Activated naive CD8-positive, alpha-beta T cell treated with anti-CD3 and anti-CD28 coated beads, Interleukin-2, amount 50 U/mL, for 24 hours (primary cell): ENCODE data around the gene PIBF1.

ENCODE experiments used
- ATAC-seq: fragments of 150-1000 bp; cut with Tn5 transposase; one replicate; pipeline ENCODE4 v1.10.0; 2021
- DNase-seq: peaks from one replicate; pipeline ENCODE4 v3.0.0; 2021
- H3K27ac Mint-ChIP-seq: one replicate; pipeline ENCODE4 v1.8.0; 2021; ENCODE audit warnings: mild to moderate bottlenecking, mixed read lengths
- H3K27me3 Mint-ChIP-seq: one replicate; pipeline ENCODE4 v1.8.0; 2021; ENCODE audit warnings: mixed read lengths
- H3K36me3 Mint-ChIP-seq: one replicate; pipeline ENCODE4 v1.8.0; 2021; ENCODE audit warnings: low read depth, mixed read lengths
- H3K4me1 Mint-ChIP-seq: one replicate; pipeline ENCODE4 v1.8.0; 2021; ENCODE audit warnings: mixed read lengths
- H3K4me3 Mint-ChIP-seq: one replicate; pipeline ENCODE4 v1.8.0; 2021; ENCODE audit warnings: mild to moderate bottlenecking, moderate library complexity, mixed read lengths
- H3K9me3 Mint-ChIP-seq: one replicate; pipeline ENCODE4 v1.8.0; 2021; ENCODE audit warnings: mixed read lengths

Gene PIBF1

DNA sequence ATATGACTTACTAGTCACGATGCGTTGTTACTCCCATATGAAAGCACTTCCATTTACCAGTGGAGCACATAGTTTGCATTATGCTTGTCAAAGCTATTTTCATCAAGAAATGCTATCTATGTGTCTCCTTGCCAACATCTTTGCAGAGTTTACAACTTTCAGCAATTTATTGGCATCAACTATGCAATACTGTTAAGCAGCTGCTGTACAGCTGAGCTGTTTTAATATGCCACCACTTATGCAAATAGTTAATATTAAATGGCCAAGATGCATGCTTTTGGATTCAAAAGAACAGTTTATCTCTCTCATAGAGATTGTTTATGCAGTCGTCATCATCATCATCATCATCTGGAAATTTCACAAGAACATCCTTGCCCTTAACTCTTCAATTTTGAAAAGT is 209.0 kb downstream of the PIBF1 start:
- Mint-ChIP-seq H3K36me3 (peaks cover 8% of the 10 kb centered on the region), H3K4me3 (no peak overlapping the region), H3K9me3 (no peaks in the 10 kb centered on the region), H3K27ac (no peak overlapping the region), H3K4me1 (no peaks in the 10 kb centered on the region), H3K27me3 (no peaks in the 10 kb centered on the region)
- no peak for DNase-seq
- ATAC-seq = no peak

DNA sequence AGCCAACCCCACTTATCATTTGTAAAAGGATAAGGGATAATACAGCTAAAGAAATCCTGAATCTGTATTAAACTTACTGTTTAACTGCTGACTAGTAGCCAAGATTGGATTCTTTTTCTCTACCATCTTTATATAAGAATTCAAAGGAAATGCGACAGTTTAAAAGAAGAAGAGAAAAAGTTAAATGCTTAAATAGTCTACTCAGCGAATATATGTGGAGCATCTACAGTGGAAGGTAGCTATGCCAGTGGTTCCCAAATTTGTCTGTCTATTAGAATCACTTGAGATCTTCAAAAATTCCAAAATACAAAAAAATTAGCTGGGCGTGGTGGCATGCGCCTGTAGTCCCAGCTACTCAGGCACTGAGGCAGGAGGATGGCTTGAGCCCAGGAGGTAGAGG is 216.1 kb downstream of the PIBF1 start:
- H3K4me1 Mint-ChIP-seq = peaks cover 9% of the 10 kb centered on the region
- H3K36me3 Mint-ChIP-seq = peaks cover 10% of the 10 kb centered on the region

DNA sequence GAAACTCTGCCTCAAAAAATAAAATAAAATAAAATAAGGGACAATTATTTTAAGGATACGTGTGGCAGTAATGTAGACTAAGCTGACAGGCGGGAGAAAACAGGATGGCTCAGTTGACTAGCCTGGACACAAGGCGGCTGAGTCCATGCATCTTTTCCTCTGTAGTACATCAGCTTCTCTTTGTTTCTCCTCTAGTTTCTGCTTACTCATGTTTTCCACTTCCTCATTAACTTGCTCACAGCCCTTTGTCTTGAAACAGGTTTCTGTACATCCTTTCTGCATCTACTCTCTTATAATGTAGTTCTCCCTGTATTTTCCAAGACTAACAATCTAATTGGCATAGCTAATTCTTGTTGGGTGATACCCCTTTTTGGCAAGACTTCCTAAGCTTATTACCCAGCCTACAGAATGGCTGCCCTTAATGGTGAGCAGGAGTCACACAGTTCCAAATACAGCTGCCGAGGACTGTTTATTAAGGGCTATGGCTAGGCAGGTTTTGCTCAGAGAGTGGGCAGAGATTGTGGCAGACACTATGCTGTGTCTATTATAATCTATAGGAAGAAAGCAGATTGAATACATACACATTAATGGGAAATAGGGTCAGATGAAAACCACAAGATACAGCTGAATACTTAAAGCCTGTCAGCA is 218.2 kb downstream of the PIBF1 start:
- H3K4me1 Mint-ChIP-seq = peaks cover 9% of the 10 kb centered on the region
- H3K27me3 Mint-ChIP-seq = no peaks in the 10 kb centered on the region
- DNase-seq (no peak), ATAC-seq (peak; percentile 76)
- peak overlapping the region; percentile 39 for H3K27ac Mint-ChIP-seq
- no peak overlapping the region for H3K4me3 Mint-ChIP-seq
- no peaks in the 10 kb centered on the region for H3K9me3 Mint-ChIP-seq
- H3K36me3 Mint-ChIP-seq = peaks cover 16% of the 10 kb centered on the region

More for the DNA sequence above, 216.1 kb downstream of the PIBF1 start:
- no peaks in the 10 kb centered on the region for H3K9me3 Mint-ChIP-seq
- no peaks in the 10 kb centered on the region for H3K27me3 Mint-ChIP-seq
- DNase-seq (no peak), ATAC-seq (no peak)
- H3K4me3 Mint-ChIP-seq = no peak overlapping the region
- H3K27ac Mint-ChIP-seq = no peak overlapping the region

GRCh38 chr13:73001971-73002370 is 220.0 kb downstream of the PIBF1 start:
- Mint-ChIP-seq H3K36me3 (peaks cover 19% of the 10 kb centered on the region), H3K27me3 (no peaks in the 10 kb centered on the region), H3K4me3 (no peak overlapping the region), H3K27ac (no peak overlapping the region), H3K9me3 (no peaks in the 10 kb centered on the region), H3K4me1 (peaks cover 9% of the 10 kb centered on the region)
- no peak for ATAC-seq
- DNase-seq = no peak

DNA sequence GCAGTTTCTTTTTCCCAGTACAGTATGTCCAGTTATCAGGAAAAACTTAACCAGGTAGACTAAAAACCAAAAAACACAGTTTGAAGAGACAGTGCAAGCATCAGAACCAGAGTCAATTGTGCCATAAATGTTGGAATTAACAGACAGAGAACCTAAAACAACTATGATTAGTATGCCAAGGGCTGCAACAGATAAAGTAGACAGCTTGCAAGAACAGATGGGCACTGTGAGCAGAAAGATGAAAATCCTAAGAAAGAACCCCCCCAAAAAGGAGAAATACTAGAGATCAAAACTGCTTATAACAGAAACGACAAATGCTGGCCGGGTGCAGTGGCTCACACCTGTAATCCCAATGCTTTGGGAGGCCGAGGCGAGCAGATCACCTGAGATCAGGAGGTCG is 229.8 kb downstream of the PIBF1 start:
- Mint-ChIP-seq H3K4me3 (no peak overlapping the region), H3K36me3 (peaks cover 33% of the 10 kb centered on the region), H3K27me3 (no peaks in the 10 kb centered on the region), H3K27ac (no peak overlapping the region), H3K4me1 (no peaks in the 10 kb centered on the region), H3K9me3 (no peaks in the 10 kb centered on the region)
- no peak for ATAC-seq
- no peak for DNase-seq

GRCh38 chr13:73015805-73016204 is 233.9 kb downstream of the PIBF1 start:
- Mint-ChIP-seq H3K9me3 (no peaks in the 10 kb centered on the region), H3K4me3 (no peak overlapping the region), H3K27me3 (no peaks in the 10 kb centered on the region), H3K4me1 (no peaks in the 10 kb centered on the region), H3K27ac (no peak overlapping the region), H3K36me3 (peaks cover 29% of the 10 kb centered on the region)
- no peak for DNase-seq
- no peak for ATAC-seq

- Mint-ChIP-seq H3K36me3 (peaks cover 17% of the 10 kb centered on the region), H3K9me3 (no peaks in the 10 kb centered on the region), H3K27me3 (no peaks in the 10 kb centered on the region), H3K27ac (no peak overlapping the region), H3K4me3 (no peak overlapping the region), H3K4me1 (no peaks in the 10 kb centered on the region)
- no peak for DNase-seq
- no peak for ATAC-seq
Observed at GRCh38 chr13:73018336-73018735, 236.4 kb downstream of the PIBF1 start.

DNA sequence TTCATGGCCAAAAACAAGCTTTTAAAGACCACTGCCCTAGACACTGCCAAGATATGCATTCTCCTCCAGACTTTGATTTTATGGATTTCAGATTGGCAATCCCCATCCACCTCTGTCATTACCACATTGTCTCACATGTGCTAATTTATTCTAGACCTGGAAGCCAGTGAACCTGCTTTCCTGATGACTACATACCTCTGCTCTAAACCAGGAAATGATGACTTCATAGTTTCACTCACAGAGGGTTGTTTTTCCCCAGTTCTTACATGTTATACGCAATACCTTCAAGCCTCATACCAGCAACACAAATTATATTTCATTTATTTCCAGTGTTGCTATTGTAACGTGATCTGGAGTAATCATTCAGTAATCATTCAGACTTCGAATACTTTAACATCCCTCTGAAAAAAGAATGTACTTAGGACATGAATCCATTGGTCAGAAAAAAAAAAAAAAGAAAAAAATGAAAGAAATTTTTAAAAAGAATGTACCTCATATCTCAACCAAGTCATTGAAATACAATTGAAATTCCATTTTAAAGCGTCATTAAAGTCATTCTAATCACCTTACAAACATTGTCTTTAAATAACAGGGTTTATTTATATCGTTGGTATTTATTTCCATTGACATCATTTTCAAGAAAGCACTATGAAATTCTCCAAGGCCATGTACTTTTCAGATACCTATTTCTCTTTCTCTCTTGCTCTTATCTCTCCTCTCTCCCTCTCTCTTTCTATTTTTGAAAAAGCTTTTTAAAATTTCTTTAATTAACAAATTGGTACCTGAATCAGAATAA is 243.5 kb downstream of the PIBF1 start:
- DNase-seq (no peak), ATAC-seq (peak; percentile 84)
- H3K36me3 Mint-ChIP-seq = peaks cover 2% of the 10 kb centered on the region
- H3K27ac Mint-ChIP-seq = no peak overlapping the region
- H3K9me3 Mint-ChIP-seq = no peaks in the 10 kb centered on the region
- H3K4me3 Mint-ChIP-seq = no peak overlapping the region
- no peaks in the 10 kb centered on the region for H3K27me3 Mint-ChIP-seq
- peaks cover 5% of the 10 kb centered on the region for H3K4me1 Mint-ChIP-seq

GRCh38 chr13:73034901-73035300 is 253.0 kb downstream of the PIBF1 start:
- Mint-ChIP-seq H3K4me1 (no peaks in the 10 kb centered on the region), H3K27ac (no peak overlapping the region), H3K9me3 (no peaks in the 10 kb centered on the region), H3K27me3 (no peaks in the 10 kb centered on the region), H3K4me3 (no peak overlapping the region), H3K36me3 (no peaks in the 10 kb centered on the region)
- DNase-seq (no peak), ATAC-seq (no peak)

- Mint-ChIP-seq H3K27ac (no peak overlapping the region), H3K36me3 (no peaks in the 10 kb centered on the region), H3K4me3 (no peak overlapping the region), H3K9me3 (no peaks in the 10 kb centered on the region), H3K4me1 (no peaks in the 10 kb centered on the region), H3K27me3 (no peaks in the 10 kb centered on the region)
- DNase-seq = no peak
- ATAC-seq = no peak
Observed at GRCh38 chr13:73035660-73036059, 253.7 kb downstream of the PIBF1 start.

DNA sequence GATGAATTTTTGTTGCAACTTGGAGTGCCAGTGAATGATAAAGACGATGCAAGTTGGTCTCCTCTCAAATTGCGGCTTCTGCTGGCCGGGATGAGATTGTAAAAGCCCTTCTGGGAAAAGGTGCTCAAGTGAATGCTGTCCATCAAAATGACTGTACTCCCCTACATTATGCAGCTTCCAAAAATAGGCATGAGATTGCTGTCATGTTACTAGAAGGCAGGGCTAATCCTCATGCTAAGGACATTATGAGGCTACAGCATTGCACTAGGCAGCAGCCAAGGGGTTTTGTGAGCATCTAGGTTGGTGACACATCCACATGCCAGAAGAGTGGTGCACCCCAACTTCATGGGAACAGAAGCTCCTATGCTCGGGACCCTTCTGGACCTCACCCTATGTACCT is 254.6 kb downstream of the PIBF1 start:
- DNase-seq = no peak
- H3K4me3 Mint-ChIP-seq = no peak overlapping the region
- no peak for ATAC-seq
- H3K27ac Mint-ChIP-seq = no peak overlapping the region
- H3K36me3 Mint-ChIP-seq = no peaks in the 10 kb centered on the region
- H3K9me3 Mint-ChIP-seq = no peaks in the 10 kb centered on the region
- H3K27me3 Mint-ChIP-seq = no peaks in the 10 kb centered on the region
- H3K4me1 Mint-ChIP-seq = no peaks in the 10 kb centered on the region

DNA sequence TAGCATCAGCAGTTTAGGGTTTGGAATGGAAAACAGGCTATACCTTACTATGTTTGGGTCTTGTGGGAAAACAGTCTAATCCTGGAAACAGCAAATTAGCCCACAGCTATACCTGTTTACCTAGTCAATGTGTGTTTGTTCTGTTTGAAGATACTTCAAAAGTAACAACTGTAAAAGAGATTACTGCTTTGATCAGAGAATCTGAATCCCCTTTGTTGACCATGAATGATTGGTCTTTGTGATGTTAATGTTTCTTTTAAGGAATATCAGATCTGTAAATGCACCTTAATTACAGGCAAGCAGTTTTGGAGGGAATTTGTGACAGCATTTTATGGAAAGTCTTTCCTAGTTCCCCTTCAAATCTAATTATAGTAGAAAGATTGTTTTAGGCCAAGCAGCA is 256.1 kb downstream of the PIBF1 start:
- H3K4me1 Mint-ChIP-seq = no peaks in the 10 kb centered on the region
- no peaks in the 10 kb centered on the region for H3K36me3 Mint-ChIP-seq
- no peak overlapping the region for H3K4me3 Mint-ChIP-seq
- no peaks in the 10 kb centered on the region for H3K9me3 Mint-ChIP-seq
- H3K27ac Mint-ChIP-seq = no peak overlapping the region
- no peak for ATAC-seq
- H3K27me3 Mint-ChIP-seq = no peaks in the 10 kb centered on the region
- DNase-seq = no peak

DNA sequence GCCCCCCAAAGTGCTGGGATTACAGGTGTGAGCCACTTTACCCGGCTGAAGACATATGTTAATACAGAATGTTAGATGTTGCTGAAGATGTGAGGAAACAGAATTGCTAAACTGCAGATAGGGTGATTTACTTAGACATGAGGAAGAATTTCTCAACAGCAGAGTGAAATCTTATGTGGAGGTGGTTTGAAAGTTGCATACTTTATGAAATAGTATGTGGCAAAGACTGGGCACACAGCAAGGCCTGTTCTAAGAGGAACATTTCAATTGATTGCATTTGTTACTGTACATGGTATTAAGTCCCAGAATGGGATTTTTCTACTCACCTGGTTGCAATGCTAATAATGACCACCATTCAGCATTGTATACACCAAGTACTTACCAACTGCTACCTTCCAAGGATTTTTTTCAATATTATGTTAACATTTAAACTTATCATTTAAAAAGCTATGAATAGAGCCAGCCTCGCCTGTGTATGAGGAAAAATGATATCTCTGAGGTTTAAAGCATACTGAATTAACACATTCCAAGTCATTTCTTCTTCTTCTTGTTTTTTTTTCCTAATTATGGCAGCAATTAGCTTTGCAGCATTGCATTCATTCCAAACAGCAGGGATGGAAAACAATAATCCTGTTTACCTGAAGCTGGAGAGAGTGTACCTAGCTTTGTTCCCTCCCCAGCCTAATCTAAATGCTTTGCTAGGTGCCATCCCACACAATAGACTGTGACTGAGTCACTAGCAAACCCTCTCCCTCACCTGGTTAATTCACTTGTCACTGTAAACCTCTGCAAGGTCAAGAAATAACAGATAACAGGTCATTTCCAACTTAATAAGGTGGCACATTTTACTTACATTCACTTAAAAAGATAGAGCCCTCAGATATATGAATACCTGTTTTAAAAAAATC is 257.5 kb downstream of the PIBF1 start:
- no peak overlapping the region for H3K4me3 Mint-ChIP-seq
- no peaks in the 10 kb centered on the region for H3K36me3 Mint-ChIP-seq
- DNase-seq (no peak), ATAC-seq (no peak)
- no peaks in the 10 kb centered on the region for H3K9me3 Mint-ChIP-seq
- no peaks in the 10 kb centered on the region for H3K27me3 Mint-ChIP-seq
- no peak overlapping the region for H3K27ac Mint-ChIP-seq
- no peaks in the 10 kb centered on the region for H3K4me1 Mint-ChIP-seq

- Mint-ChIP-seq H3K4me3 (no peak overlapping the region), H3K9me3 (no peaks in the 10 kb centered on the region), H3K27me3 (no peaks in the 10 kb centered on the region), H3K27ac (no peak overlapping the region), H3K36me3 (no peaks in the 10 kb centered on the region), H3K4me1 (no peaks in the 10 kb centered on the region)
- DNase-seq (no peak), ATAC-seq (no peak)
Observed at GRCh38 chr13:73040484-73040883, 258.6 kb downstream of the PIBF1 start.
